SK-N-SH (cell line): ENCODE data around the gene MRPL18. TPM values are rescaled to one million over a fixed set of nuclear protein-coding genes. Genes with fewer than 3 reads are reported as not detected.

Experiments
- CTCF ChIA-PET: fragments of 300-600, 350-600 bp; formaldehyde crosslinking; extraction: SDS; loops from one replicate; lab custom pipeline; 2021; lab: Yijun Ruan, JAX
- POLR2A ChIA-PET: fragments of 350-600 bp; sonication (Branson Sonifier 250); formaldehyde crosslinking; extraction: SDS; loops from one replicate; lab custom pipeline; 2020; ENCODE audit warnings: antibody characterized with exemption, inconsistent platforms; lab: Yijun Ruan, JAX
- DNase-seq: peaks from one replicate; pipeline ENCODE4 v3.0.0; 2012
- H2AFZ ChIP-seq: fragments of 200-600 bp; sonication (generic); 2 replicates; pipeline ENCODE4 v1.8.1; 2016; ENCODE audit warnings: antibody characterized with exemption, mild to moderate bottlenecking, low read depth
- H3F3A ChIP-seq: fragments of 200-600 bp; sonication (generic); replicated peaks from 2 replicates; pipeline ENCODE3; 2016; ENCODE audit warnings: antibody characterized with exemption, mild to moderate bottlenecking; ENCODE audit not compliant: insufficient read depth
- H3K27ac ChIP-seq, 2 experiments: fragments of 200-500 bp in 1 of 2; fragments of 200-600 bp in 1 of 2; sonication (Bioruptor generic) in 1 of 2; sonication (generic), shearing (Covaris generic) in 1 of 2; 2 replicates each; pipeline versions ENCODE4 v1.5.1 to v1.6.1; 2014 to 2016; ENCODE audit warnings: low read depth in 2 of 2, inconsistent platforms in 1 of 2, low read length in 1 of 2, mild to moderate bottlenecking in 1 of 2, mixed read lengths in 1 of 2
- H3K27me3 ChIP-seq: fragments of 200-600 bp; sonication (generic), shearing (Covaris generic); 2 replicates; pipeline ENCODE4 v1.6.1; 2016; ENCODE audit warnings: mixed run types; ENCODE audit not compliant: insufficient read depth
- H3K36me3 ChIP-seq, 2 experiments: fragments of 200-500 bp in 1 of 2; fragments of 200-600 bp in 1 of 2; sonication (Bioruptor generic) in 1 of 2; sonication (generic) in 1 of 2; replicated peaks in 1 of 2; 2 replicates each; pipeline versions ENCODE3 to v1.5.1; 2014 to 2016; ENCODE audit warnings: low read length in 1 of 2, mild to moderate bottlenecking in 1 of 2; ENCODE audit not compliant: insufficient read depth in 2 of 2, control insufficient read depth in 1 of 2
- H3K4me1 ChIP-seq, 2 experiments: fragments of 200-500 bp in 1 of 2; fragments of 200-600 bp in 1 of 2; sonication (Bioruptor generic) in 1 of 2; sonication (generic), shearing (Covaris generic) in 1 of 2; 2 replicates each; pipeline versions ENCODE4 v1.5.1 to v1.6.1; 2014 to 2016; ENCODE audit warnings: low read depth in 1 of 2, low read length in 1 of 2, mixed run types in 1 of 2; ENCODE audit not compliant: insufficient read depth in 2 of 2, control insufficient read depth in 1 of 2
- H3K4me2 ChIP-seq: fragments of 200-600 bp; sonication (generic), shearing (Covaris generic); 2 replicates; pipeline ENCODE4 v1.6.1; 2017; ENCODE audit warnings: mixed run types
- H3K4me3 ChIP-seq, 2 experiments: fragments of 200-500 bp in 1 of 2; fragments of 200-600 bp in 1 of 2; sonication (Bioruptor generic) in 1 of 2; sonication (generic), shearing (Covaris generic) in 1 of 2; 2 replicates each; pipeline versions ENCODE4 v1.5.1 to v1.8.1; 2014 to 2016; ENCODE audit warnings: low read depth in 2 of 2, inconsistent platforms in 1 of 2, low read length in 1 of 2, mild to moderate bottlenecking in 1 of 2, mixed read lengths in 1 of 2, moderate library complexity in 1 of 2
- H3K79me2 ChIP-seq: fragments of 200-600 bp; sonication (generic); 2 replicates; pipeline ENCODE4 v1.8.1; 2017; ENCODE audit warnings: mild to moderate bottlenecking; ENCODE audit not compliant: insufficient read depth
- H3K9ac ChIP-seq: fragments of 200-600 bp; sonication (generic); 2 replicates; pipeline ENCODE4 v1.6.1; 2017; ENCODE audit warnings: mixed run types
- H3K9me2 ChIP-seq: fragments of 200-600 bp; sonication (generic); 2 replicates; pipeline ENCODE4 v1.6.1; 2017; ENCODE audit warnings: mixed run types
- H3K9me3 ChIP-seq: fragments of 200-600 bp; sonication (generic); 2 replicates; pipeline ENCODE4 v1.6.1; 2017; ENCODE audit warnings: mixed run types, mild to moderate bottlenecking, moderate library complexity
- H4K20me1 ChIP-seq: fragments of 200-600 bp; sonication (generic); 2 replicates; pipeline ENCODE4 v1.6.1; 2017; ENCODE audit warnings: mild to moderate bottlenecking, mixed run types; ENCODE audit not compliant: insufficient read depth
- FOSL2 ChIP-seq: IDR thresholded peaks from 2 replicates; pipeline ENCODE4 v1.4.0; 2012; ENCODE audit warnings: low read depth, mild to moderate bottlenecking, moderate library complexity, borderline replicate concordance
- FOXJ3 ChIP-seq: sonication (generic); formaldehyde crosslinking; IDR thresholded peaks from 2 replicates; pipeline ENCODE4 v1.5.1; 2020; ENCODE audit warnings: mild to moderate bottlenecking, missing genetic modification reagents
- FOXM1 ChIP-seq: IDR thresholded peaks from 2 replicates; pipeline ENCODE4 v1.4.0; 2012; ENCODE audit warnings: low read depth, mild to moderate bottlenecking
- GABPA ChIP-seq: IDR thresholded peaks from 2 replicates; pipeline ENCODE4 v1.4.0; 2012; ENCODE audit warnings: low read depth, mild to moderate bottlenecking
- GATA2 ChIP-seq: sonication (generic); formaldehyde crosslinking; IDR thresholded peaks from 2 replicates; pipeline ENCODE4 v1.5.0; 2020; ENCODE audit warnings: mild to moderate bottlenecking, missing genetic modification reagents
- MEF2A ChIP-seq: IDR thresholded peaks from 2 replicates; pipeline ENCODE4 v1.4.0; 2012; ENCODE audit warnings: low read depth, borderline replicate concordance
- RAD21 ChIP-seq: IDR thresholded peaks from 2 replicates; pipeline ENCODE4 v1.6.1; 2012; ENCODE audit warnings: mild to moderate bottlenecking, low read length
- RCOR1 ChIP-seq: fragments of 150-350 bp; IDR thresholded peaks from 2 replicates; pipeline ENCODE4 v1.6.1; 2017; ENCODE audit warnings: antibody characterized with exemption, low read length
- REST ChIP-seq: IDR thresholded peaks from 2 replicates; pipeline ENCODE4 v1.6.1; 2012; ENCODE audit warnings: mild to moderate bottlenecking, low read depth, low read length, moderate library complexity
- RFX5 ChIP-seq: IDR thresholded peaks from 2 replicates; pipeline ENCODE4 v1.6.1; 2012; ENCODE audit warnings: mild to moderate bottlenecking, improper control_type of control experiment, low read length
- RXRA ChIP-seq: IDR thresholded peaks from 2 replicates; pipeline ENCODE4 v1.4.0; 2012; ENCODE audit warnings: low read depth, mild to moderate bottlenecking, borderline replicate concordance
- SIN3A ChIP-seq: IDR thresholded peaks from 2 replicates; pipeline ENCODE4 v1.6.1; 2012; ENCODE audit warnings: low read depth, mild to moderate bottlenecking, low read length, moderate library complexity, borderline replicate concordance
- SMC3 ChIP-seq: IDR thresholded peaks from 2 replicates; pipeline ENCODE4 v1.6.1; 2012; ENCODE audit warnings: low read depth, low read length, improper control_type of control experiment
- polyA plus RNA-seq, 3 experiments: library from polyadenylated mRNA; depleted of rRNA; stranded (reverse); fragments of >200 nt; gene quantifications; 2 replicates each; pipeline ENCODE4 v1.2.3, GENCODE V29; 2012
- TF ChIP-seq, protein P1 (sequence below): fragments of 200-600 bp; sonication (generic); IDR thresholded peaks from 2 replicates; pipeline ENCODE4 v1.6.1; 2017; ENCODE audit warnings: antibody characterized with exemption, mild to moderate bottlenecking, moderate library complexity
- TF ChIP-seq, protein P2 (sequence below): IDR thresholded peaks from 2 replicates; pipeline ENCODE4 v1.4.0; 2012; ENCODE audit warnings: low read depth
- TF ChIP-seq, protein P3 (sequence below): IDR thresholded peaks from 2 replicates; pipeline ENCODE4 v1.4.0; 2012; ENCODE audit warnings: low read depth, borderline replicate concordance

Gene MRPL18
- polyA plus RNA-seq, 1 of the 3 experiments (the other 2 are of a cell fraction): 84.4 TPM

- TF ChIP-seq, protein P1, sequence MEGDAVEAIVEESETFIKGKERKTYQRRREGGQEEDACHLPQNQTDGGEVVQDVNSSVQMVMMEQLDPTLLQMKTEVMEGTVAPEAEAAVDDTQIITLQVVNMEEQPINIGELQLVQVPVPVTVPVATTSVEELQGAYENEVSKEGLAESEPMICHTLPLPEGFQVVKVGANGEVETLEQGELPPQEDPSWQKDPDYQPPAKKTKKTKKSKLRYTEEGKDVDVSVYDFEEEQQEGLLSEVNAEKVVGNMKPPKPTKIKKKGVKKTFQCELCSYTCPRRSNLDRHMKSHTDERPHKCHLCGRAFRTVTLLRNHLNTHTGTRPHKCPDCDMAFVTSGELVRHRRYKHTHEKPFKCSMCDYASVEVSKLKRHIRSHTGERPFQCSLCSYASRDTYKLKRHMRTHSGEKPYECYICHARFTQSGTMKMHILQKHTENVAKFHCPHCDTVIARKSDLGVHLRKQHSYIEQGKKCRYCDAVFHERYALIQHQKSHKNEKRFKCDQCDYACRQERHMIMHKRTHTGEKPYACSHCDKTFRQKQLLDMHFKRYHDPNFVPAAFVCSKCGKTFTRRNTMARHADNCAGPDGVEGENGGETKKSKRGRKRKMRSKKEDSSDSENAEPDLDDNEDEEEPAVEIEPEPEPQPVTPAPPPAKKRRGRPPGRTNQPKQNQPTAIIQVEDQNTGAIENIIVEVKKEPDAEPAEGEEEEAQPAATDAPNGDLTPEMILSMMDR: no peak
Observed at GRCh38 chr6:159762681-159763293, 27.5 kb upstream of the MRPL18 start (continued).

DNA sequence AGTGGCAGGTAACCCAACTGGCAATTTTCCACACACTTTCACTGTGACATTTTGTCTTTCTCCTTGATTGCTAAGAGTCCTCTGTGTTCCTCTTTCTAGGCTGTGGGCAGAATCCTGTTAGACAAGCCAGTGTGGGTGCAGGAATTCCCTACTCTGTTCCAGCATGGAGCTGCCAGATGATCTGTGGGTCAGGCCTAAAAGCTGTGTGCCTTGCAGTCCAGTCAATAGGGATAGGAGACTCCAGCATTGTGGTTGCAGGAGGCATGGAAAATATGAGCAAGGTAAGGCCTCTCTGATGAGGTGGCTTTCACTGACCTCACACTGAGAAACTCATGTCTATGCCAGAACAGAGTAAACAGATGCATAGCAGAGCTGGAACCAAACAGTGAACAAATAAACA is 23.4 kb upstream of the MRPL18 start:
- TF ChIP-seq SMC3: no peak
- no peak for TF ChIP-seq MEF2A
- TF ChIP-seq GABPA: no peak
- TF ChIP-seq, protein P2, sequence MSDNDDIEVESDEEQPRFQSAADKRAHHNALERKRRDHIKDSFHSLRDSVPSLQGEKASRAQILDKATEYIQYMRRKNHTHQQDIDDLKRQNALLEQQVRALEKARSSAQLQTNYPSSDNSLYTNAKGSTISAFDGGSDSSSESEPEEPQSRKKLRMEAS: no peak
- no peak for TF ChIP-seq FOXJ3 (CRISPR knock-in tag)
- no peak for TF ChIP-seq REST
- no peak for TF ChIP-seq RAD21
- no peak for TF ChIP-seq RXRA
- TF ChIP-seq FOXM1: no peak
- TF ChIP-seq, protein P3, sequence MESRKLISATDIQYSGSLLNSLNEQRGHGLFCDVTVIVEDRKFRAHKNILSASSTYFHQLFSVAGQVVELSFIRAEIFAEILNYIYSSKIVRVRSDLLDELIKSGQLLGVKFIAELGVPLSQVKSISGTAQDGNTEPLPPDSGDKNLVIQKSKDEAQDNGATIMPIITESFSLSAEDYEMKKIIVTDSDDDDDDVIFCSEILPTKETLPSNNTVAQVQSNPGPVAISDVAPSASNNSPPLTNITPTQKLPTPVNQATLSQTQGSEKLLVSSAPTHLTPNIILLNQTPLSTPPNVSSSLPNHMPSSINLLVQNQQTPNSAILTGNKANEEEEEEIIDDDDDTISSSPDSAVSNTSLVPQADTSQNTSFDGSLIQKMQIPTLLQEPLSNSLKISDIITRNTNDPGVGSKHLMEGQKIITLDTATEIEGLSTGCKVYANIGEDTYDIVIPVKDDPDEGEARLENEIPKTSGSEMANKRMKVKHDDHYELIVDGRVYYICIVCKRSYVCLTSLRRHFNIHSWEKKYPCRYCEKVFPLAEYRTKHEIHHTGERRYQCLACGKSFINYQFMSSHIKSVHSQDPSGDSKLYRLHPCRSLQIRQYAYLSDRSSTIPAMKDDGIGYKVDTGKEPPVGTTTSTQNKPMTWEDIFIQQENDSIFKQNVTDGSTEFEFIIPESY: no peak
- no peak for TF ChIP-seq RFX5
- TF ChIP-seq, protein P1: no peak
- TF ChIP-seq FOSL2: no peak
- no peak for TF ChIP-seq SIN3A
- TF ChIP-seq GATA2 (CRISPR knock-in tag): no peak
- TF ChIP-seq RCOR1: no peak
- ChIA-PET POLR2A (no interaction called here), CTCF (no interaction called here)
- Histone ChIP-seq H3K9ac (no peak overlapping the region), H3K79me2 (peaks cover 12% of the 10 kb centered on the region), H3K27me3 (no peaks in the 10 kb centered on the region), H3K4me1 (peaks cover 6 to 7% of the 10 kb centered on the region in 2 experiments; a peak in 2 of 4 replicates), H2AFZ (no peak overlapping the region), H3K4me3 (no peak overlapping the region), H3K9me3 (no peaks in the 10 kb centered on the region), H3K9me2 (no peaks in the 10 kb centered on the region), H4K20me1 (no peaks in the 10 kb centered on the region), H3K27ac (no peak overlapping the region), H3K36me3 (peaks cover 49 to 70% of the 10 kb centered on the region in 2 experiments), H3K4me2 (no peak overlapping the region), H3F3A (no peaks in the 10 kb centered on the region)
- DNase-seq: no peak
